Mesodermal cell (in vitro differentiated cells): ENCODE measurements around the gene NSUN6.
"Not testable (repeated sequence)": the region's sequence is repeated elsewhere in the genome, so short reads cannot be mapped to it uniquely, and the experiment has no call there.

Experiments used
- H3K27ac ChIP-seq: 2 replicates; pipeline ENCODE4 v1.7.0; 2013; ENCODE audit warnings: mild to moderate bottlenecking, low read depth, low read length, moderate library complexity; ENCODE audit not compliant: severe bottlenecking
- H3K36me3 ChIP-seq: 2 replicates; pipeline ENCODE4 v1.7.1; 2013; ENCODE audit warnings: mild to moderate bottlenecking, low read length, moderate library complexity; ENCODE audit not compliant: control insufficient read depth, insufficient read depth
- H3K4me1 ChIP-seq: one replicate; pipeline ENCODE4 v1.7.1; 2013; ENCODE audit warnings: mild to moderate bottlenecking, low read length; ENCODE audit not compliant: insufficient read depth, control insufficient read depth, poor library complexity, severe bottlenecking
- H3K4me3 ChIP-seq: 2 replicates; pipeline ENCODE4 v1.7.0; 2013; ENCODE audit warnings: low read length, control low read depth, mild to moderate bottlenecking; ENCODE audit not compliant: insufficient read depth, poor library complexity, severe bottlenecking; ENCODE audit errors: extremely low read depth
- H3K9me3 ChIP-seq: 2 replicates; pipeline ENCODE4 v1.7.1; 2013; ENCODE audit warnings: mild to moderate bottlenecking, low read length, moderate library complexity; ENCODE audit not compliant: control insufficient read depth
- WGBS, 2 experiments: methylation state at CpG; one replicate each; pipeline ENCODE4 v1.1.5; 2013; ENCODE audit warnings: missing lambda C conversion rate in 2 of 2; ENCODE audit not compliant: insufficient coverage in 2 of 2; 5-methylcytosine and 5-hydroxymethylcytosine counted together

The NSUN6 gene

GRCh38 chr10:18577823-18578685 is 73.3 kb downstream of the NSUN6 start:
- peaks cover 23% of the 10 kb centered on the region for H3K9me3 ChIP-seq
- H3K27ac ChIP-seq, result no peak overlapping the region
- H3K4me1 ChIP-seq, result peaks cover 7% of the 10 kb centered on the region
- H3K36me3 ChIP-seq, result peaks cover 64% of the 10 kb centered on the region
- WGBS, 2 experiments, result 76 to 87% methylated on average over 7 to 9 of the region's 15 CpGs
- no peak overlapping the region for H3K4me3 ChIP-seq

- Histone ChIP-seq H3K9me3 (peaks cover 38% of the 10 kb centered on the region), H3K4me1 (no peaks in the 10 kb centered on the region), H3K27ac (no peak overlapping the region), H3K4me3 (no peak overlapping the region), H3K36me3 (peaks cover 59% of the 10 kb centered on the region)
- WGBS, 2 experiments, result 100% methylated on average over 2 to 3 of the region's 6 CpGs
Observed at GRCh38 chr10:18576586-18576985, 74.8 kb downstream of the NSUN6 start.

- H3K4me3 ChIP-seq, result no peak overlapping the region
- no peaks in the 10 kb centered on the region for H3K4me1 ChIP-seq
- WGBS, 2 experiments, result 80 to 83% methylated on average over 8 of the region's 8 CpGs
- peaks cover 65% of the 10 kb centered on the region for H3K9me3 ChIP-seq
- peaks cover 27% of the 10 kb centered on the region for H3K36me3 ChIP-seq
- H3K27ac ChIP-seq, result no peak overlapping the region
Observed at GRCh38 chr10:18572959-18573561, 78.3 kb downstream of the NSUN6 start.

GRCh38 chr10:18571780-18572179 is 79.6 kb downstream of the NSUN6 start:
- H3K4me1 ChIP-seq, result no peaks in the 10 kb centered on the region
- 94 to 95% methylated on average over 1 of the region's 1 CpG for WGBS, 2 experiments
- H3K4me3 ChIP-seq, result no peak overlapping the region
- peaks cover 72% of the 10 kb centered on the region for H3K9me3 ChIP-seq
- peaks cover 20% of the 10 kb centered on the region for H3K36me3 ChIP-seq
- no peak overlapping the region for H3K27ac ChIP-seq

- no peak overlapping the region for H3K27ac ChIP-seq
- no peak overlapping the region for H3K4me3 ChIP-seq
- H3K36me3 ChIP-seq, result peaks cover 13% of the 10 kb centered on the region
- H3K9me3 ChIP-seq, result peaks cover 74% of the 10 kb centered on the region
- no peaks in the 10 kb centered on the region for H3K4me1 ChIP-seq
Observed at GRCh38 chr10:18571076-18571475, 80.3 kb downstream of the NSUN6 start.

- not testable (repeated sequence) for H3K36me3 ChIP-seq, H3K27ac ChIP-seq, H3K4me3 ChIP-seq, H3K4me1 ChIP-seq
- WGBS, 2 experiments, result 80 to 91% methylated on average over 2 of the region's 2 CpGs
- peaks cover 80% of the 10 kb centered on the region for H3K9me3 ChIP-seq
Observed at GRCh38 chr10:18570386-18570785, 81.0 kb downstream of the NSUN6 start.

GRCh38 chr10:18567343-18567856 is 84.0 kb downstream of the NSUN6 start:
- Histone ChIP-seq H3K4me1 (no peaks in the 10 kb centered on the region), H3K9me3 (peaks cover 78% of the 10 kb centered on the region), H3K4me3 (no peak overlapping the region), H3K36me3 (no peaks in the 10 kb centered on the region), H3K27ac (peak overlapping the region; percentile 55)
- WGBS, 2 experiments, result 90 to 95% methylated on average over 3 of the region's 3 CpGs

- H3K4me1 ChIP-seq, result no peaks in the 10 kb centered on the region
- no peak overlapping the region for H3K4me3 ChIP-seq
- H3K27ac ChIP-seq, result no peak overlapping the region
- H3K36me3 ChIP-seq, result no peaks in the 10 kb centered on the region
- 79 to 80% methylated on average over 4 of the region's 4 CpGs for WGBS, 2 experiments
- peaks cover 75% of the 10 kb centered on the region for H3K9me3 ChIP-seq
Observed at GRCh38 chr10:18566177-18566576, 85.2 kb downstream of the NSUN6 start.

- H3K9me3 ChIP-seq, result peaks cover 73% of the 10 kb centered on the region
- 94% methylated on average over 5 of the region's 5 CpGs for WGBS, 2 experiments
Observed at GRCh38 chr10:18565006-18565405, 86.4 kb downstream of the NSUN6 start.

GRCh38 chr10:18563003-18563726 is 88.2 kb downstream of the NSUN6 start:
- Histone ChIP-seq H3K36me3 (peaks cover 15% of the 10 kb centered on the region), H3K4me3 (no peak overlapping the region), H3K9me3 (peaks cover 70% of the 10 kb centered on the region), H3K4me1 (no peaks in the 10 kb centered on the region), H3K27ac (peak overlapping the region; percentile 20)
- WGBS, 2 experiments, result 79 to 92% methylated on average over 6 of the region's 6 CpGs

More at GRCh38 chr10:18565006-18565405, 86.4 kb downstream of the NSUN6 start:
- H3K36me3 ChIP-seq, result peaks cover 3% of the 10 kb centered on the region
- H3K4me1 ChIP-seq, result no peaks in the 10 kb centered on the region
- H3K27ac ChIP-seq, result peak overlapping the region; percentile 33
- no peak overlapping the region for H3K4me3 ChIP-seq
